H9 (cell line): Measurements from ENCODE around the gene TBX3. TPM values are rescaled to one million over a fixed set of nuclear protein-coding genes. Genes with fewer than 3 reads are reported as not detected.

ENCODE experiments used
- DNase-seq: peaks from one replicate; pipeline ENCODE4 v3.0.0-alpha.2; 2017
- H2AFZ ChIP-seq: one replicate; pipeline ENCODE4 v1.6.1; 2013; ENCODE audit warnings: mild to moderate bottlenecking, low read length, control low read depth, moderate library complexity
- H2AK5ac ChIP-seq: 2 replicates; pipeline ENCODE4 v1.6.1; 2013; ENCODE audit warnings: low read length, control low read depth, mixed read lengths; ENCODE audit not compliant: insufficient read length
- H2BK120ac ChIP-seq: one replicate; pipeline ENCODE4 v1.6.1; 2013; ENCODE audit warnings: low read depth, mild to moderate bottlenecking, low read length, control low read depth, inconsistent platforms; ENCODE audit not compliant: poor library complexity, severe bottlenecking
- H2BK12ac ChIP-seq: 2 replicates; pipeline ENCODE4 v1.6.1; 2013; ENCODE audit warnings: low read length, control low read depth, mixed read lengths, low read depth; ENCODE audit not compliant: insufficient read length
- H2BK15ac ChIP-seq: 2 replicates; pipeline ENCODE4 v1.6.1; 2013; ENCODE audit warnings: low read depth, low read length, control low read depth
- H2BK20ac ChIP-seq: one replicate; pipeline ENCODE4 v1.6.1; 2013; ENCODE audit warnings: low read depth, mild to moderate bottlenecking, low read length, control low read depth, inconsistent platforms; ENCODE audit not compliant: poor library complexity, severe bottlenecking
- H2BK5ac ChIP-seq: 2 replicates; pipeline ENCODE4 v1.6.1; 2013; ENCODE audit warnings: low read length, control low read depth, mixed read lengths; ENCODE audit not compliant: insufficient read length
- H3K14ac ChIP-seq: 2 replicates; pipeline ENCODE4 v1.6.1; 2013; ENCODE audit warnings: low read length, control low read depth; ENCODE audit not compliant: insufficient read depth
- H3K18ac ChIP-seq: 2 replicates; pipeline ENCODE4 v1.6.1; 2013; ENCODE audit warnings: low read depth, mild to moderate bottlenecking, mixed read lengths, low read length, control low read depth; ENCODE audit not compliant: insufficient read length
- H3K23ac ChIP-seq: 2 replicates; pipeline ENCODE4 v1.6.1; 2013; ENCODE audit warnings: low read length, control low read depth, mixed read lengths, low read depth; ENCODE audit not compliant: insufficient read length
- H3K23me2 ChIP-seq: 2 replicates; pipeline ENCODE4 v1.6.1; 2013; ENCODE audit warnings: low read depth, mild to moderate bottlenecking, mixed read lengths, low read length, control low read depth; ENCODE audit not compliant: insufficient read length, poor library complexity, severe bottlenecking
- H3K27ac ChIP-seq: 2 replicates; pipeline ENCODE4 v1.5.1; 2013; ENCODE audit warnings: low read length, control low read depth, mixed read lengths, low read depth; ENCODE audit not compliant: insufficient read length
- H3K27me3 ChIP-seq: 2 replicates; pipeline ENCODE4 v1.6.1; 2013; ENCODE audit warnings: low read length, control low read depth, inconsistent platforms; ENCODE audit not compliant: insufficient read depth
- H3K4ac ChIP-seq: 2 replicates; pipeline ENCODE4 v1.6.1; 2013; ENCODE audit warnings: low read depth, mild to moderate bottlenecking, control low read depth, inconsistent platforms, low read length, moderate library complexity
- H3K4me1 ChIP-seq: 2 replicates; pipeline ENCODE4 v1.6.1; 2013; ENCODE audit warnings: low read length, control low read depth, inconsistent platforms; ENCODE audit not compliant: insufficient read depth
- H3K4me2 ChIP-seq: 2 replicates; pipeline ENCODE4 v1.6.1; 2013; ENCODE audit warnings: low read length, control low read depth, mixed read lengths; ENCODE audit not compliant: insufficient read length, insufficient read depth
- H3K56ac ChIP-seq: 2 replicates; pipeline ENCODE4 v1.6.1; 2013; ENCODE audit warnings: low read depth, mild to moderate bottlenecking, mixed read lengths, low read length, control low read depth; ENCODE audit not compliant: insufficient read length
- H3K79me1 ChIP-seq: 2 replicates; pipeline ENCODE4 v1.6.1; 2013; ENCODE audit warnings: low read depth, mild to moderate bottlenecking, moderate library complexity, low read length, control low read depth, inconsistent platforms; ENCODE audit not compliant: insufficient read depth, poor library complexity, severe bottlenecking
- H3K79me2 ChIP-seq: 2 replicates; pipeline ENCODE4 v1.6.1; 2013; ENCODE audit warnings: low read length, control low read depth, inconsistent platforms; ENCODE audit not compliant: insufficient read depth
- H3K9ac ChIP-seq: 2 replicates; pipeline ENCODE4 v1.6.1; 2013; ENCODE audit warnings: low read length, control low read depth, mixed read lengths; ENCODE audit not compliant: insufficient read length; ENCODE audit errors: extremely low read depth
- H3K9me3 ChIP-seq: one replicate; pipeline ENCODE4 v1.6.1; 2013; ENCODE audit warnings: low read depth, low read length, inconsistent platforms; ENCODE audit not compliant: control insufficient read depth
- H3T11ph ChIP-seq: one replicate; pipeline ENCODE4 v1.6.1; 2013; ENCODE audit warnings: mild to moderate bottlenecking, low read length, control low read depth, inconsistent platforms
- H4K20me1 ChIP-seq: one replicate; pipeline ENCODE4 v1.6.1; 2013; ENCODE audit not compliant: control insufficient read depth, insufficient read length, insufficient read depth
- H4K5ac ChIP-seq: 2 replicates; pipeline ENCODE4 v1.6.1; 2013; ENCODE audit warnings: low read depth, mild to moderate bottlenecking, mixed read lengths, low read length, control low read depth; ENCODE audit not compliant: insufficient read length
- H4K8ac ChIP-seq: replicated peaks from 2 replicates; pipeline ENCODE4 v1.6.1; 2013; ENCODE audit warnings: low read length, control low read depth, mixed read lengths, low read depth; ENCODE audit not compliant: insufficient read length
- H4K91ac ChIP-seq: 2 replicates; pipeline ENCODE4 v1.6.1; 2013; ENCODE audit warnings: low read depth, mild to moderate bottlenecking, moderate library complexity, mixed read lengths, low read length, control low read depth; ENCODE audit not compliant: insufficient read length
- H3K27ac Mint-ChIP-seq, 3 experiments: 2 replicates in 2 of 3; 3 replicates in 1 of 3; pipeline ENCODE4 v1.8.0; 2020 to 2021; ENCODE audit warnings: mixed read lengths in 3 of 3, mild to moderate bottlenecking in 1 of 3, moderate library complexity in 1 of 3
- H3K27me3 Mint-ChIP-seq: 2 replicates; pipeline ENCODE4 v1.8.0; 2021; ENCODE audit warnings: low read depth, mild to moderate bottlenecking, moderate library complexity, mixed read lengths
- H3K36me3 Mint-ChIP-seq, 3 experiments: 2 replicates in 2 of 3; 3 replicates in 1 of 3; pipeline ENCODE4 v1.8.0; 2020 to 2021; ENCODE audit warnings: low read depth in 3 of 3, mixed read lengths in 3 of 3; ENCODE audit not compliant: insufficient read depth in 1 of 3
- H3K4me1 Mint-ChIP-seq, 2 experiments: 2 replicates each; pipeline ENCODE4 v1.8.0; 2020; ENCODE audit warnings: mixed read lengths in 2 of 2
- H3K4me3 Mint-ChIP-seq, 2 experiments: 2 replicates in 1 of 2; 3 replicates in 1 of 2; pipeline ENCODE4 v1.8.0; 2020 to 2021; ENCODE audit warnings: mild to moderate bottlenecking in 2 of 2, mixed read lengths in 2 of 2, moderate library complexity in 1 of 2
- H3K9me3 Mint-ChIP-seq, 2 experiments: 2 replicates in 1 of 2; 3 replicates in 1 of 2; pipeline ENCODE4 v1.8.0; 2020; ENCODE audit warnings: mild to moderate bottlenecking in 2 of 2, mixed read lengths in 2 of 2, moderate library complexity in 1 of 2
- CTCF ChIP-seq: fragments of 200-600 bp; sonication (generic); conservative IDR thresholded peaks from 3 replicates; pipeline ENCODE4 v1.8.0; 2021; ENCODE audit warnings: antibody characterized with exemption, mild to moderate bottlenecking
- WGBS: extraction: QIAGEN DNeasy Blood & Tissue Kit; methylation state at CpG from one replicate; pipeline ENCODE4 v1.1.7; 2013; ENCODE audit warnings: missing lambda C conversion rate, low lambda C conversion rate, mixed read lengths; ENCODE audit not compliant: insufficient read length; ENCODE audit errors: extremely low coverage; 5-methylcytosine and 5-hydroxymethylcytosine counted together
- total RNA-seq: library from RNA; stranded (reverse); gene quantifications from 2 replicates; pipeline ENCODE4 v1.2.1, GENCODE V29; 2021

Gene TBX3
- total RNA-seq, 1 experiment from 2014 or later, result 0.04 TPM

GRCh38 chr12:114679452-114679875, 4.5 kb downstream of the TBX3 start:
- no CpG with 5 or more reads among the region's 10 CpGs for WGBS
- Histone ChIP-seq H3T11ph (no peak overlapping the region), H3K23me2 (peaks cover 8% of the 10 kb centered on the region), H2BK5ac (no peak overlapping the region), H3K79me1 (no peaks in the 10 kb centered on the region), H2BK12ac (no peak overlapping the region), H2AK5ac (no peak overlapping the region), H2BK15ac (no peak overlapping the region), H3K4me2 (peak overlapping the region; percentile 4), H2BK120ac (no peak overlapping the region), H3K4ac (no peak overlapping the region), H4K8ac (no peak overlapping the region), H3K9ac (no peak overlapping the region), H2BK20ac (no peak overlapping the region), H3K9me3 (no peaks in the 10 kb centered on the region), H4K20me1 (no peaks in the 10 kb centered on the region), H3K79me2 (no peaks in the 10 kb centered on the region), H3K14ac (no peak overlapping the region), H3K18ac (no peak overlapping the region), H3K27ac (no peak overlapping the region), H3K56ac (no peak overlapping the region), H3K4me1 (peaks cover 11% of the 10 kb centered on the region), H3K27me3 (peaks cover 88% of the 10 kb centered on the region), H3K23ac (no peak overlapping the region), H4K91ac (no peak overlapping the region), H4K5ac (no peak overlapping the region), H2AFZ (no peak overlapping the region)
- H3K4me3 Mint-ChIP-seq, result peak overlapping the region in 1 of 2 experiments; percentile 12; a peak in 1 of 5 replicates
- H3K27ac Mint-ChIP-seq, result no peak overlapping the region; a peak in 1 of 7 replicates
- H3K36me3 Mint-ChIP-seq, result no peaks in the 10 kb centered on the region
- peaks cover 100% of the 10 kb centered on the region for H3K27me3 Mint-ChIP-seq
- no peak for TF ChIP-seq CTCF
- peaks cover 48 to 58% of the 10 kb centered on the region in 2 experiments for H3K4me1 Mint-ChIP-seq
- H3K9me3 Mint-ChIP-seq, result peaks cover 2 to 15% of the 10 kb centered on the region in 2 experiments; a peak in 3 of 5 replicates
- peak; percentile 59 for DNase-seq
